CD4-positive, alpha-beta T cell treated with Interleukin-17A for 1 hour (primary cell): ENCODE data around the gene NPW.

Experiments
- DNase-seq: peaks from one replicate; pipeline ENCODE4 v3.0.0-alpha.2; 2020

NPW gene

GRCh38 chr16:2037115-2037514 is 17.5 kb downstream of the NPW start:
- no peak for DNase-seq

DNA sequence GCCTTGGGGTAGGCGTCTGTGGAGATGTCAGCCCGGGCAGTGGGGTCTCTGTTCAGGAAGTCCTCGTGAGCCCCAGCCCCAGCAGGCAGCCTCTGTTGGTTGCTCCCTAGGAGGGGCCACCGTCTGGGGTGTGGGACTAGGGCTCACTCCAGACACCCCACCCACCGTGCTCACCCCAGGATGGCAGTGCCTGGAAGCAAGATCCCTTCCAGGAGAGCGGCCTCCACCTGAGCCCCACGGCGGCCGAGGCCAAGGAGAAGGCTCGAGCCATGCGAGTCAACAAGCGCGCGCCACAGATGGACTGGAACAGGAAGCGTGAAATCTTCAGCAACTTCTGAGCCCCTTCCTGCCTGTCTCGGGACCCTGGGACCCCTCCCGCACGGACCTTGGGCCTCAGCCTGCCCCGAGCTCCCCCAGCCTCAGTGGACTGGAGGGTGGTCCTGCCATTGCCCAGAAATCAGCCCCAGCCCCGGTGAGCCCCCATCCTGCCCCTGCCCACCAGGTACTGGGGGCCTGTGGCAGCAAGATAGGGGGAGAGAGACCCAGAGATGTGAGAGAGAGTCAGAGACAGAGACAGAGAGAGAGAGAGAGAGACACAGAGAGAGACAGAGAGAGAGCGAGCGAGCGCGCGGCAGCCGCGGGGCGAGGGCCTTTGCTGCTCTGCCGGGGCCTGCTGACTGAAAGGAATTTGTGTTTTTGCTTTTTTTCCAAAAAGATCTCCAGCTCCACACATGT is 18.2 kb downstream of the NPW start:
- DNase-seq: no peak

- no peak for DNase-seq
These were observed 19.0 kb downstream of the NPW start for GRCh38 chr16:2038382-2039231.

DNA sequence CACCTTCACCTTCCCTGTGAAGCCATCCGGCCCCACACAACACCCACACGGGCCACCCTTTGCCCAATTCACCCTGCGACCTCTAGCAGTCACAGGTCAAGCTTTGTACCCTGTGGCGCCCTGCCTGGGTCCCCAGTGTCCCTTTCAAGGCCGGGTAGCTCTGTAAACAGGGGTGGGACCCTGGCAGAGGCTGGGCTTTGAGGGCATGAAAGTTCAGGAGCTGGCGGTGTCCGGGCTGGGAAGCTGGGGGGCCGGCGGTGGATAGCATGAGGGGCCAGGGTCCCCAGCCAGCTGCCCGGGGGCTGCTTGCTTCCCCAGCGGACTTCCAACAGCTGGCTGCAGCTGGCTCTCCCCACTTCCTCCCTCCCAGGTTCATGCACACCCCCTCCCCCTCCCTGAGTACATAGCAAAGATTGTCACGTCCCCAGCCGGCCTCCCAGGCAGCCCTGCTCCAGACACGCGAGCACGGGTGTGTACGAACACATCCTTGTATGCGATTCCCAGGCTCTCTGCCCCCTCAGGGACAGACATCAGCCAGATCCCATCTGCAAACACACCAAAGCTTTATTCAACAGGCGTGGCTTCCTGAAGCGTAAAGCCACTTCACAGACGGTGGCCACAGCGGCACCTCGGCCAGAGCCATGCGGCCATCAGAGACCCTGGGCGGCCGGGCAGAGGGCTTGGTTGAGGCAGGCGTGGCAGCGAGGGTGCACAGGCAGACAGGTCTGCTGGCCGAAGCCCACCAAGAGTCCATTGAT is 19.9 kb downstream of the NPW start:
- no peak for DNase-seq

DNA sequence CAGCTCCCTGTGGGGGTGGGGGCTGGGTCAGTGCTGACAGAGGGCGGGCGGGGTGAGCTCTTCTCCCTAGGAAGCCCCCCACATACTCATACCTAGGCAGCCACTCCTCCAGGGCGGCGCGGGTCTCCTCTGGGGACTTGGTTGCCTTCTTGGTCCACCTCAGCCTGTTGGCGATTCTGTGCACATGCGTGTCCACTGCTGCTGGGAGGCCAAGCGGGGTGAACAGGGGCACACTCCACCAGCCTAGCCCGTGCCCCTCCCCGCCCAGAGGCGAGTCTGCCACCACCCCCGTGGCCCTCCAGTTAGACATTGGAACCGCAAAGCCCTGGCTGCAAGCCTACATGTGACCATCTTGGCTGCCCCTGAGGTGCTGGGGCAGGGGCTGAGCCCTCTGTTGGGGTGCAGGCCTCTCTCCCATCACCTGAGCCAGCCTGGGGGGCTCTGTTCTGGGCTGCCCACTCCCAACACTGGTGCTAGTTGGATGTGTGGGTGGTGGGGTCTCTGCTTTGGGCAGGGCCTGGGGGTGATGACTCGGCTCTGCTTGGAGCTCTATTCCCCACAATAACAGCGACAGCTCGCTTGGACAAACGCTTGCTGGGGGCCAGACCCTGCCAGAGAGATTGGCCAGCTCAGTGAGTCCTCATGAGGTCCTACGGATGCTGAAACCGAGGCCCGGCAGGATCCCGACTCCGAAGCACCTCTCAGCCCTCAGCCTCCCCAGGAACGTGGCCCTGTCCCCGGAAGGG is 20.6 kb downstream of the NPW start:
- DNase-seq: no peak

GRCh38 chr16:2040787-2041522 is 21.4 kb downstream of the NPW start:
- DNase-seq: no peak

GRCh38 chr16:2042171-2042985 is 22.8 kb downstream of the NPW start:
- no peak for DNase-seq

- no peak for DNase-seq
These were observed 23.5 kb downstream of the NPW start for GRCh38 chr16:2042986-2043666.

GRCh38 chr16:2043667-2044451 is 24.3 kb downstream of the NPW start:
- no peak for DNase-seq

GRCh38 chr16:2044541-2044940 is 25.0 kb downstream of the NPW start:
- DNase-seq: no peak

- DNase-seq: no peak
These were observed 26.6 kb downstream of the NPW start for GRCh38 chr16:2045965-2046892.

GRCh38 chr16:2046893-2047329 is 27.3 kb downstream of the NPW start:
- no peak for DNase-seq

GRCh38 chr16:2047330-2048115 is 27.9 kb downstream of the NPW start, which contains the start of the genes NTHL1 and TSC2:
NTHL1 (minus strand) TSS chr16:2047834; CDS start chr16:2047823, 11 bp downstream.
TSC2 (plus strand) TSS chr16:2047985; CDS start chr16:2048616, 631 bp downstream.
- DNase-seq: peak; percentile 93

GRCh38 chr16:2048116-2048543 is 28.5 kb downstream of the NPW start:
- no peak for DNase-seq

DNA sequence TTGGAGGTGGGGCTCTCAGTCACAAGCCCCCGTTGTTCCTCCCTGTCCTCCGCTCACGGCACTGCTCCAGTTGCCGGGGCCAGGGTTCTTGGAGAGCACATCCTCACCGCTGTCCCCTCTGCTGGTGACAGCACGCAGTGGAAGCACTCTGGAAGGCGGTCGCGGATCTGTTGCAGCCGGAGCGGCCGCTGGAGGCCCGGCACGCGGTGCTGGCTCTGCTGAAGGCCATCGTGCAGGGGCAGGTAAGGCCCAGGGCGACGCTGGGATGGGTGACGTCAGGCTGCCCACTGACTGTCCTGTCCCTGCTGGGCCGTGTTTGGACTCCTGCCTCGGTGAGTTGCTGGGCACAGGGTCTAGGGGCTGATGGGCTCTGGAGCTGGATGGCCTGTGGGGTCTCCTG is 33.6 kb downstream of the NPW start:
- no peak for DNase-seq

GRCh38 chr16:2053897-2054296 is 34.3 kb downstream of the NPW start:
- DNase-seq: no peak

DNA sequence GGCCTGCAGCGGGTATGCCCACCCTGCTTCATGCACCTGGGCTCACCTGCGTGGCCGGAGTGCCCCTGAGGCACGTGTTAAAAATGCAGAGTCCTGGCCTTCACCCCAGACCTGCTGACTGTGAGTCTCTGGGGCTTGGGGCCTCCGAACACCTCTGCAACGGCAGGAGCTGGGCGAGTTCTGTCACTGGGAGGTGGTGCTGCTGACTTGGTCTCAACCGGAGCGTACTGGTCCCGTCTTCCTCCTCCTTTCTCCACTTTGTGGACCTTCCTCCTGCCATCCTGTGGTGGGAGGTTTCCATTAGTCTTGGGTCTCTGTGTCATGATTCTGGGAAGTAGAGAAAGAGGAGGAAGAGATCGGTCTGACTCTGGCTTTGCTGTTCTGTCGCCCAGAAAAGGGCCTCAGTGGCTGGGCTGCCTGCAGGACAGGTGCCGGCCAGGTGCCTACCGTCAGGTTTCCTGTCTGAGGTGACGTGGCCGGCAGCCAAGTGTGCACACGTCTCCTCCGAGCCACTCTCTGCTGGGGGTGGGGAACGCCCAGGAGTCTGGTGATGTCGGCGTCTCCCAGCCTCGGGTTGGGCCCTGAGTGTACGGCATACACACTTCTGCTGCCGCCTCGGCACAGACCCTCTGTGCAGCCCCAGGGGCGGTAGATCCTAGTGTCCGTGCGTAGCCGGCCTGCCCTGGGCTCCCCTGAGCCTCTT is 35.1 kb downstream of the NPW start:
- DNase-seq: no peak
